Thoracic aorta (tissue), 2 donors: ENCODE data around the gene TENM4. TPM values are rescaled to one million over a fixed set of nuclear protein-coding genes. Genes with fewer than 3 reads are reported as not detected.

Experiments used
- ATAC-seq: fragments of 150-250 bp; one replicate; pipeline ENCODE4 v1.8.0; 2017; ENCODE audit warnings: low read depth; ENCODE audit not compliant: insufficient number of reproducible peaks, low FRiP score
- DNase-seq: peaks from one replicate; pipeline ENCODE4 v3.0.0-alpha.2; 2020; ENCODE audit warnings: low spot score
- H3K27ac ChIP-seq, 2 donors: fragments of 200-600 bp; sonication (generic); 1 replicate in 1 of 2; 2 replicates in 1 of 2; pipeline ENCODE4 v1.5.1; 2016; ENCODE audit warnings: mild to moderate bottlenecking in 2 of 2, moderate library complexity in 2 of 2
- H3K27me3 ChIP-seq: fragments of 200-600 bp; sonication (generic); replicated peaks from 2 replicates; pipeline ENCODE4 v1.6.0; 2016; ENCODE audit warnings: mild to moderate bottlenecking; ENCODE audit not compliant: insufficient read depth
- H3K36me3 ChIP-seq: fragments of 200-600 bp; sonication (generic); one replicate; pipeline ENCODE4 v1.5.1; 2016
- H3K4me1 ChIP-seq, 2 donors: fragments of 200-600 bp; sonication (generic); 1 replicate in 1 of 2; 2 replicates in 1 of 2; pipeline versions ENCODE4 v1.5.1 to v1.6.0; 2016; ENCODE audit warnings: low read depth in 2 of 2, mild to moderate bottlenecking in 1 of 2; ENCODE audit not compliant: control insufficient read depth in 1 of 2
- H3K4me3 ChIP-seq: fragments of 200-600 bp; sonication (generic); 2 replicates; pipeline ENCODE4 v1.5.1; 2016; ENCODE audit warnings: mild to moderate bottlenecking
- H3K9me3 ChIP-seq: fragments of 200-600 bp; sonication (generic); 2 replicates; pipeline ENCODE4 v1.5.1; 2016
- total RNA-seq, 2 donors: library from RNA; depleted of rRNA; stranded (reverse); fragments of >200 nt; gene quantifications; one replicate each; pipeline versions ENCODE4 v1.1.0 to v1.2.3, GENCODE V29; 2016
- TF ChIP-seq, protein P1 (sequence below): fragments of 200-600 bp; sonication (generic); IDR thresholded peaks from one replicate; pipeline ENCODE4 v1.5.1; 2019; ENCODE audit warnings: antibody characterized with exemption

The TENM4 gene
- total RNA-seq, 2 donors from 2014 or later: 6.1 to 13.3 TPM

GRCh38 chr11:79362206-79362757 is 78.5 kb downstream of the TENM4 start:
- TF ChIP-seq, protein P1, sequence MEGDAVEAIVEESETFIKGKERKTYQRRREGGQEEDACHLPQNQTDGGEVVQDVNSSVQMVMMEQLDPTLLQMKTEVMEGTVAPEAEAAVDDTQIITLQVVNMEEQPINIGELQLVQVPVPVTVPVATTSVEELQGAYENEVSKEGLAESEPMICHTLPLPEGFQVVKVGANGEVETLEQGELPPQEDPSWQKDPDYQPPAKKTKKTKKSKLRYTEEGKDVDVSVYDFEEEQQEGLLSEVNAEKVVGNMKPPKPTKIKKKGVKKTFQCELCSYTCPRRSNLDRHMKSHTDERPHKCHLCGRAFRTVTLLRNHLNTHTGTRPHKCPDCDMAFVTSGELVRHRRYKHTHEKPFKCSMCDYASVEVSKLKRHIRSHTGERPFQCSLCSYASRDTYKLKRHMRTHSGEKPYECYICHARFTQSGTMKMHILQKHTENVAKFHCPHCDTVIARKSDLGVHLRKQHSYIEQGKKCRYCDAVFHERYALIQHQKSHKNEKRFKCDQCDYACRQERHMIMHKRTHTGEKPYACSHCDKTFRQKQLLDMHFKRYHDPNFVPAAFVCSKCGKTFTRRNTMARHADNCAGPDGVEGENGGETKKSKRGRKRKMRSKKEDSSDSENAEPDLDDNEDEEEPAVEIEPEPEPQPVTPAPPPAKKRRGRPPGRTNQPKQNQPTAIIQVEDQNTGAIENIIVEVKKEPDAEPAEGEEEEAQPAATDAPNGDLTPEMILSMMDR: no peak
- no peaks in the 10 kb centered on the region for H3K4me1 ChIP-seq
- H3K27ac ChIP-seq: no peak overlapping the region
- no peaks in the 10 kb centered on the region for H3K9me3 ChIP-seq
- ATAC-seq (no peak), DNase-seq (no peak)
- H3K27me3 ChIP-seq: no peaks in the 10 kb centered on the region
- H3K36me3 ChIP-seq: no peaks in the 10 kb centered on the region
- no peak overlapping the region for H3K4me3 ChIP-seq

- Histone ChIP-seq H3K4me3 (no peak overlapping the region), H3K36me3 (no peaks in the 10 kb centered on the region), H3K27ac (no peak overlapping the region), H3K27me3 (no peaks in the 10 kb centered on the region), H3K9me3 (no peaks in the 10 kb centered on the region), H3K4me1 (no peaks in the 10 kb centered on the region)
- no peak for ATAC-seq
- no peak for DNase-seq
- TF ChIP-seq, protein P1: no peak
These were observed 82.6 kb downstream of the TENM4 start for GRCh38 chr11:79358258-79358657.

DNA sequence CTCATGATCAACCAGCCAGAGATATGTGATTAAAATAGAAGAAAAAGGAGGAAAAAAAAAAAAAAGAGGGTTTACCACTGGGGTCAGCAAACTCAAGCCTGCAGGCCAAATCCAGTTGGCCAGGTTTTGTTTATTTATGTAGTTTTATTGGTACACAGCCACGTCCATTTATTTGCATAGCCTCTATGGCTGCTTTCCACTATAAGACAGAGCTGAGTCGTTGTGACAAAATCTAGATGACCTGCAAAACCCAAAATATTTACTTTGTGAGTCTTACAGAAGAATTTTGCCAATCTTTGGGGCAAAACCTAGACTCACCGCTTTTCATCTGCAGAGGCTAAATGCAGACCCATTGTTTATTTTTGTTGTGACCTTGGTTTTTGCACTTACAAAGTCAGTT is 87.1 kb downstream of the TENM4 start:
- H3K4me3 ChIP-seq: no peak overlapping the region
- TF ChIP-seq, protein P1: no peak
- no peaks in the 10 kb centered on the region for H3K4me1 ChIP-seq

DNA sequence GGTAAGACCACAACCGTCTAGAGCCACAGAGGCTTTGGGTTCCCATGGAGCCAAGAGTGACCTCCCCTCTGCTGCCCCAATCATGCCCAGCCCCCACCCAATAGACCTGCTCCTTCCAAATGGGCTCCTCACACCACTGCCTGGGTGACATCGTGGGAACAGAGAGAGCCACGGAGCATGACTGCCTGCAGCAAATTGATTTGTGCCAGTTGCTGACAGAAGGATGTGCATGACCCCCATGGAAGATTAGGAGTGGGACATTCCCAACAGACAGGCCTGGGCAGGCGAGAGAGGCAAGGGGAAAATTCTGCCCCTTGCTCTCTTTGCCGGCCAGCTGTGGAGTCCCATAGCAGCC is 88.5 kb downstream of the TENM4 start:
- Histone ChIP-seq H3K36me3 (no peaks in the 10 kb centered on the region), H3K9me3 (no peaks in the 10 kb centered on the region), H3K4me3 (no peak overlapping the region), H3K27ac (no peak overlapping the region), H3K27me3 (no peaks in the 10 kb centered on the region), H3K4me1 (no peaks in the 10 kb centered on the region)
- DNase-seq: no peak
- no peak for ATAC-seq
- TF ChIP-seq, protein P1: no peak

More for the DNA sequence above, 87.1 kb downstream of the TENM4 start:
- ATAC-seq (no peak), DNase-seq (no peak)
- Histone ChIP-seq H3K27ac (no peak overlapping the region), H3K27me3 (no peaks in the 10 kb centered on the region), H3K9me3 (no peaks in the 10 kb centered on the region), H3K36me3 (no peaks in the 10 kb centered on the region)

DNA sequence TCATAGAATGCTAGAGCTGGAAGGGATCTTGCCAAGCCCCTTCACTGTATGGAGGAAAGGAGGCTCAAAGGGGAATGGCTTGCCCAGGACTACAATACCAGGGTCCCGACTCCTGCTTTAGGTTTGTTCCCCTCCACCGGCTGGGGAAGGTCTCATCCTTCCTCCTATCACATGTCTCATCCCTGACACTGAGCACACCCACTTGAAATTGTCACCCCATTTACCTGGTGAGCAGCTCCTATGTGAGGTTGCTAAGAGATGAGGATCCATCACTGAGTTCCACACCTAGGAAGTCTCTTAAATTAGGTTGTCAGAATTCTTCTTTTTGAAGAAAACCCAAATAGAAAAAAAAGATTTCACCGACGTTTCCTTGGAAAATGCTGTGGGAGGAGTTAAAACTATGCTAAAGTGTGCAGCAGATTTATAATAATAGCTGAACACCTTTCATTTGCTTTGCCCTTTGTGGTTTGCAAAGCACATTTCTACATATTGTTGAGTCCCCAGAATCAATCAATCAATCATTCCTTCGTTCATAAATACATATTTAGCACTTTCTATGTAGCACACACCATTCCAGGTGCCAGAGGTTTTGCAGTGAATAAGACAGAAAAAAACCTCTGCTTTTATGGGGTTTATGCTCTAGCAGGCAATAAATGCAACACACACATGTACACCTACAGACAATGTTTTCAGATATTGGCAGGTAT is 91.7 kb downstream of the TENM4 start:
- Histone ChIP-seq H3K9me3 (no peaks in the 10 kb centered on the region), H3K27ac (no peak overlapping the region), H3K27me3 (no peaks in the 10 kb centered on the region), H3K36me3 (no peaks in the 10 kb centered on the region), H3K4me1 (no peaks in the 10 kb centered on the region), H3K4me3 (no peak overlapping the region)
- TF ChIP-seq, protein P1: no peak
- no peak for ATAC-seq
- no peak for DNase-seq
